SJSA1 (cell line): ENCODE measurements around the gene MFSD6. TPM values are rescaled to one million over a fixed set of nuclear protein-coding genes. Genes with fewer than 3 reads are reported as not detected.
"Not testable (repeated sequence)": the region's sequence is repeated elsewhere in the genome, so short reads cannot be mapped to it uniquely, and the experiment has no call there.

ENCODE experiments used
- DNase-seq, 2 experiments: peaks; one replicate each; pipeline ENCODE4 v3.0.0-alpha.2; 2015 to 2020; ENCODE audit warnings: low spot score in 2 of 2, low read depth in 1 of 2
- H3K27ac ChIP-seq: fragments of 250-450 bp; sonication (Bioruptor Pico); 2 replicates; pipeline ENCODE4 v1.5.1; 2020; ENCODE audit warnings: mild to moderate bottlenecking, moderate library complexity
- H3K27me3 ChIP-seq: fragments of 250-450 bp; sonication (Bioruptor Pico); replicated peaks from 2 replicates; pipeline ENCODE4 v1.5.1; 2020; ENCODE audit warnings: mild to moderate bottlenecking, moderate library complexity
- H3K36me3 ChIP-seq: fragments of 250-450 bp; sonication (Bioruptor Pico); 2 replicates; pipeline ENCODE4 v1.5.1; 2020; ENCODE audit warnings: mild to moderate bottlenecking
- H3K4me1 ChIP-seq: fragments of 250-450 bp; sonication (Bioruptor Pico); replicated peaks from 2 replicates; pipeline ENCODE4 v1.6.1; 2021; ENCODE audit warnings: mild to moderate bottlenecking
- H3K4me3 ChIP-seq: fragments of 250-450 bp; sonication (Bioruptor Pico); 2 replicates; pipeline ENCODE4 v1.5.1; 2020; ENCODE audit warnings: mild to moderate bottlenecking
- H3K9me3 ChIP-seq: fragments of 250-450 bp; sonication (Bioruptor Pico); replicated peaks from 2 replicates; pipeline ENCODE4 v1.5.1; 2020; ENCODE audit warnings: mild to moderate bottlenecking
- total RNA-seq: library from RNA; depleted of rRNA; stranded (reverse); fragments of >200 nt; shearing (Covaris generic); gene quantifications from 2 replicates; pipeline ENCODE4 v1.2.3, GENCODE V29; 2014; rRNA removed

Gene MFSD6
- total RNA-seq = 2.8 and 3.8 TPM in 2 replicates

- Histone ChIP-seq H3K4me1 (peaks cover 15% of the 10 kb centered on the region), H3K27ac (no peak within 1 kb of the TSS), H3K27me3 (peaks cover 18% of the 10 kb centered on the region), H3K36me3 (no peaks in the 10 kb centered on the region), H3K9me3 (0 out of 2 replicates have a peak, but pooled peaks cover 4% of the 10 kb centered on the region), H3K4me3 (peak within 1 kb of the TSS; percentile 56)
- DNase-seq = no peak
Measured at GRCh38 chr2:190407662-190408537, at the start of gene MFSD6. MFSD6 (plus strand) TSS chr2:190408355; CDS start chr2:190436030, 27,675 bp downstream.

GRCh38 chr2:190358655-190359448 lies 49.3 kb upstream of the MFSD6 start:
- not testable (repeated sequence) for H3K4me3 ChIP-seq

DNA sequence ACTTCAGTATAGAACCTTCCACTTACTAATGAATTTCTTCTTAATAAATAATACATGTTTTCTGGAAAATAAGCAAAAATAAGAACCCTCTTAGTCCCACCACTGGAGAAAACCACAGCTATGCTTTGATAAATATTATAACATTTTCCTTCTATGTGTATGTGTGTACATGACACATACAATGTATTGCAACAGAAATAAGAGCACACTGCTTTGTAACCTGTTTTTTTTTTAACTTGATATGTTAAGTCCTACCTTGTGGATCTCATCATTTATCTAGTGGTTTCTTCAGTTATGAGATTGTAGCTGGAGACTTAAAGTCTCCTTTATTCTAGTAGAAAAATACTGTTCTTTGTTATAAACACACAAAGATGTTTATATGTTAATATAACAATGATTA lies 47.6 kb upstream of the MFSD6 start:
- DNase-seq = no peak
- Histone ChIP-seq H3K36me3 (peaks cover 19% of the 10 kb centered on the region), H3K4me3 (no peak overlapping the region), H3K27me3 (no peaks in the 10 kb centered on the region), H3K9me3 (no peaks in the 10 kb centered on the region), H3K27ac (no peak overlapping the region), H3K4me1 (no peaks in the 10 kb centered on the region; the same call in 1 of the 2 replicates)

More at GRCh38 chr2:190358655-190359448, 49.3 kb upstream of the MFSD6 start:
- H3K9me3 ChIP-seq, H3K27ac ChIP-seq, H3K4me1 ChIP-seq, H3K27me3 ChIP-seq, DNase-seq: not testable (repeated sequence)
- peaks cover 12% of the 10 kb centered on the region for H3K36me3 ChIP-seq

GRCh38 chr2:190360965-190361364 lies 47.2 kb upstream of the MFSD6 start:
- Histone ChIP-seq H3K9me3 (no peaks in the 10 kb centered on the region), H3K36me3 (peaks cover 19% of the 10 kb centered on the region), H3K4me3 (no peak overlapping the region), H3K27ac (no peak overlapping the region), H3K27me3 (no peaks in the 10 kb centered on the region), H3K4me1 (no peaks in the 10 kb centered on the region; the same call in 1 of the 2 replicates)
- no peak for DNase-seq

DNA sequence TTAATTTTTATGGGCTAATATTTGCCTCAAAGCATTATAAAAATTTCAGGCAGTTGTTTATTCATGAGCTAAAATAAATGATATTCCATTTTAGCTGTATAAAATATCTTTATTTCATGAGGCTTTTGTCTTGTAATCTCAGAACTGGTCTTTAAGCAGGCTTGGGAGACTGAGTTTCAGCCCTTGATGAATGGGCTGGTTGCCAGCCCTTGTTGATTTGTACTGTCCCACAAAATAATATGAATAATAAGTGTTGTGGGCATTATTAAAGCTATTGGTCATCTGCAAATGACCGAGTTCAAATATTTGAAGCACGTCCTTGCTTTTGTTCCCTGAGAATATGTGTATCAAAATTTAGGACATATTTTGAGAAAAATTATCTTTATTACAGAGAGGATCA lies 46.6 kb upstream of the MFSD6 start:
- Histone ChIP-seq H3K4me1 (no peaks in the 10 kb centered on the region; the same call in 1 of the 2 replicates), H3K27ac (no peak overlapping the region), H3K4me3 (no peak overlapping the region), H3K9me3 (no peaks in the 10 kb centered on the region), H3K36me3 (peaks cover 20% of the 10 kb centered on the region), H3K27me3 (no peaks in the 10 kb centered on the region)
- no peak for DNase-seq

DNA sequence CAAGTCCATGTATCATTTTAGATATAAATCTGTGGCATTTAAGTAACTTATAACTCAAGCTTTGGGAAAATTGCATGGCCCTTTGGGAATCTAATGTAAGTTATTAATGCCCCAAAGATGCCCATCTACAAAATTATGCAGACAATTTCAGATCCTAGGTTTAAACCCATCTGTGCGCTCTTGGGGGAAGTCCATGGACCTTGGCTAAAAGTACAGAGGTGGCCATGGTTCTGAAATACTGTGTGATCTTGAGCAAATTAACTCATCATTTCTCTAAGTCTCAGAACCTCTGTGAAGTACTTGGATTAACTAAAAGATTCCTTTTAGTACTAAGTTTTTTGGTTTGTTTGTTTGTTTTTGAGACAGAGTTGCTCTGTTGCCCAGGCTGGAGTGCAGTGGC lies 45.3 kb upstream of the MFSD6 start:
- no peaks in the 10 kb centered on the region; the same call in 1 of the 2 replicates for H3K4me1 ChIP-seq
- DNase-seq = no peak
- no peaks in the 10 kb centered on the region for H3K9me3 ChIP-seq

GRCh38 chr2:190365499-190366204 lies 42.5 kb upstream of the MFSD6 start:
- no peaks in the 10 kb centered on the region for H3K27me3 ChIP-seq
- no peaks in the 10 kb centered on the region for H3K4me1 ChIP-seq
- no peaks in the 10 kb centered on the region for H3K9me3 ChIP-seq
- H3K36me3 ChIP-seq = peaks cover 49% of the 10 kb centered on the region
- no peak for DNase-seq
- no peak overlapping the region for H3K4me3 ChIP-seq
- H3K27ac ChIP-seq = no peak overlapping the region

More for the DNA sequence above, 45.3 kb upstream of the MFSD6 start:
- H3K36me3 ChIP-seq = peaks cover 30% of the 10 kb centered on the region
- no peak overlapping the region for H3K4me3 ChIP-seq
- H3K27ac ChIP-seq = no peak overlapping the region
- no peaks in the 10 kb centered on the region for H3K27me3 ChIP-seq

DNA sequence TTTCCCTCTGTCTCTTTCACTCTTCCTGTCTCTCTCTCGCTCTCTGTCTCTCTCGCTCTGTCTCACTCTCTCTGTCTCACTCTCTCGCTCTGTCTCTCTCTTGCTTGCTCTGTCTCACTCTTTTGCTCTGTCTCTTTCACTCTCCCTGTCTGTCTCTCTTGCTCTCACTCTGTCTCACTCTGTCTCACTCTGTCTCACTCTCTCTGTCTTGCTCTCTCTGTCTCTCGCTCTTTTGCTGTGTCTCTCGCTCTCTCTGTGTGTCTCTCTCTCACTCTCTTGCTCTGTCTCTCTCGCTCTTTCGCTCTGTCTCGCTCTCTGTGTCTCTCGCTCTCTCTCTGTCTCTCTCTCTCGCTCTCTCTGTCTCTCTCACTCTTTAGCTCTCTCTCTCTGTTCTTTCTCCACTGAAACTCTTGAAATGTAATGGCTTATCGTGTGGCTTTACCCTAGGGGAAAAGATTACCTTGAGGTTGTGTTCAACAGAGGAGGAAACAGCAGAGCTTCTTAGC lies 41.9 kb upstream of the MFSD6 start:
- Histone ChIP-seq H3K27me3 (no peaks in the 10 kb centered on the region), H3K4me1 (no peaks in the 10 kb centered on the region), H3K36me3 (peaks cover 53% of the 10 kb centered on the region), H3K9me3 (no peaks in the 10 kb centered on the region), H3K4me3 (no peak overlapping the region), H3K27ac (no peak overlapping the region)
- no peak for DNase-seq

DNA sequence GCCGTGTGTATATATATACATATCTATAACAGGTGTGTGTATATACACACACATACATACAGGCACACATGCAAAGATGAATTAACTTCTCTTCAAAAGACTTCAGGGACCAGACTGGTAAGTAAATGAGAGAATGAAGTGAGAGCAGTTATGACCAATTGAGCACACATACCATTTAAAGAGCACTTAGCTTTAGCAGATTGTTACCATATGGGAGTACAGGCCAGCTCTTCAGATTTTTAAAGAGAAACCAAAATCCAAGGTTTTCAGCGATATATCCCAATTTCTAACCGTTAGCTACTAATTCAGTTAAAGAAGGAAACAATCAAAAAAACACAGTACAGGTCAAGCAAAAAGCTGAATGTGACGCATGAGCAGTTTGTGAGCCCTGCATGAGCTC lies 41.1 kb upstream of the MFSD6 start:
- no peak for DNase-seq
- no peaks in the 10 kb centered on the region for H3K27me3 ChIP-seq
- H3K9me3 ChIP-seq = no peaks in the 10 kb centered on the region
- H3K4me1 ChIP-seq = no peaks in the 10 kb centered on the region
- H3K27ac ChIP-seq = no peak overlapping the region
- peaks cover 52% of the 10 kb centered on the region for H3K36me3 ChIP-seq
- H3K4me3 ChIP-seq = no peak overlapping the region

DNA sequence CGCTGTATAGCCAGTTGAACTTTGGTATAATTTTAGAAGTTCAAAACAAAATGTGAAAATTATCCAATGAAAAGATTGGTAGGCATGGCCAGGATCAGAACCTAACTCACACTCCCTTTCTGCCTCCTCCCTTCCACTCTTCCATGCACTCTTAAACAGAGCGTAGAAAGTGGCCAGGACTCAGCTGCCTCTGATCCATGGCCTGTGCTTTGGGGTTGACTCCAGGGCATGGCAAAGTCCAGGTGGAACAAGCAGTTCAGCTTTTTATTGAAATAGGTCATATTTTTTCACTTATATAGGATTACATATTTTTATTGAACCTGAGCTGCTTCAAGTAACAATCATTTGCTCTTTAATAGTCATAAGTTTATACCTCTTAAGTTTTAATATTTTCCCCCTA lies 38.5 kb upstream of the MFSD6 start:
- Histone ChIP-seq H3K4me3 (no peak overlapping the region), H3K27me3 (no peaks in the 10 kb centered on the region), H3K9me3 (no peaks in the 10 kb centered on the region), H3K4me1 (no peaks in the 10 kb centered on the region; the same call in 1 of the 2 replicates), H3K27ac (no peak overlapping the region), H3K36me3 (peaks cover 46% of the 10 kb centered on the region)
- DNase-seq = no peak

GRCh38 chr2:190376083-190376482 lies 32.1 kb upstream of the MFSD6 start:
- Histone ChIP-seq H3K27me3 (no peaks in the 10 kb centered on the region), H3K27ac (no peak overlapping the region), H3K4me3 (no peak overlapping the region), H3K36me3 (peaks cover 3% of the 10 kb centered on the region), H3K4me1 (peaks cover 5% of the 10 kb centered on the region), H3K9me3 (no peaks in the 10 kb centered on the region)
- no peak for DNase-seq

GRCh38 chr2:190376591-190377245 lies 31.4 kb upstream of the MFSD6 start:
- Histone ChIP-seq H3K36me3 (no peaks in the 10 kb centered on the region; the same call in 1 of the 2 replicates), H3K9me3 (no peaks in the 10 kb centered on the region), H3K27me3 (no peaks in the 10 kb centered on the region), H3K4me3 (no peak overlapping the region), H3K4me1 (peaks cover 5% of the 10 kb centered on the region), H3K27ac (no peak overlapping the region)
- no peak for DNase-seq

DNA sequence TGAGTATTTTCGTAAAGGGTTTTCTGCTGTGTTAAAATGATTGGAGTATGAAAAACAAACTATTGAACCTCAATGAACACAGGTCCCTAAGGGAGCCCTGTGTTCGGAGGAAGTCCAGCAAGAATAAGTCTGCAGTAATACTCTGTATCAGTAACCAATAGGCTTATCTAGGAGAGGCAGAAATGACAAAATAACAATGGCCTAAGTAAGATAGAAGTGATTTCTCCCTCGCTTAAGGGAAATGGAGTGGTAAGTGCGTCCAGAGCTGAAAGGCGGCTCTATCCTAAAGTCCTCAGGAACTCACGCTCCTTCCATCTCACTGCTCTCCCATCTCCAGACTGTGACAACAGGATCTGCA lies 29.3 kb upstream of the MFSD6 start:
- no peaks in the 10 kb centered on the region for H3K27me3 ChIP-seq
- no peak for DNase-seq
- H3K9me3 ChIP-seq = no peaks in the 10 kb centered on the region
- H3K4me1 ChIP-seq = peaks cover 5% of the 10 kb centered on the region
- no peaks in the 10 kb centered on the region for H3K36me3 ChIP-seq
- no peak overlapping the region; the same call in 1 of the 2 replicates for H3K4me3 ChIP-seq
- peak overlapping the region; percentile 60; the same call in 1 of the 2 replicates for H3K27ac ChIP-seq
